ENCODE measurements around the gene PTGS1. TPM values are rescaled to one million over a fixed set of nuclear protein-coding genes. Genes with fewer than 3 reads are reported as not detected.

PTGS1 gene
- total RNA-seq, 5 donors from 2014 or later (not counting 1 experiment from before 2014, with no cell fraction given), result 0.44 to 2.0 (median 0.86) TPM

GRCh38 chr9:122392284-122392683 is 21.5 kb downstream of the PTGS1 start:
- DNase-seq, result no peak
- Mint-ChIP-seq H3K27ac (no peak overlapping the region), H3K27me3 (peaks cover 13 to 30% of the 10 kb centered on the region in 2 donors), H3K4me1 (peaks cover 0 to 8% (median 4%) of the 10 kb centered on the region in 3 donors), H3K9me3 (no peaks in the 10 kb centered on the region), H3K4me3 (no peak overlapping the region), H3K36me3 (no peaks in the 10 kb centered on the region)
- H3K36me3 ChIP-seq (ENCODE audit: control insufficient read depth in 2 of 2, extremely low read depth in 1 of 2, insufficient read depth in 1 of 2, low read length in 1 of 2), result no peaks in the 10 kb centered on the region
- POLR2A ChIA-PET, result no interaction called here
- H3K27ac ChIP-seq (ENCODE audit: low read length), result no peak overlapping the region
- CTCF ChIA-PET, result no interaction called here
- 81% methylated on average over 7 of the region's 9 CpGs for WGBS (ENCODE audit: insufficient coverage)
- no peak for ATAC-seq (replicated peaks in 1 of 4)
- no peaks in the 10 kb centered on the region for H3K9me3 ChIP-seq
- H3K27me3 ChIP-seq (replicated peaks in 1 of 2; ENCODE audit: control insufficient read depth in 2 of 2, extremely low read depth in 1 of 2, insufficient read depth in 2 of 2, low read length in 1 of 2), result peaks cover 0 to 16% of the 10 kb centered on the region in 2 experiments
- H3K4me1 ChIP-seq (ENCODE audit: control insufficient read depth in 1 of 2, extremely low read depth in 1 of 2, insufficient read depth in 2 of 2, low read length in 2 of 2), result no peaks in the 10 kb centered on the region
- H3K4me3 ChIP-seq (ENCODE audit: control insufficient read depth in 1 of 2, extremely low read depth in 1 of 2, low read length in 1 of 2), result no peak overlapping the region

GRCh38 chr9:122392714-122393113 is 21.9 kb downstream of the PTGS1 start:
- Histone ChIP-seq H3K4me3 (ENCODE audit: control insufficient read depth in 1 of 2, extremely low read depth in 1 of 2, low read length in 1 of 2) (no peak overlapping the region), H3K27ac (ENCODE audit: low read length) (no peak overlapping the region), H3K36me3 (ENCODE audit: control insufficient read depth in 2 of 2, extremely low read depth in 1 of 2, insufficient read depth in 1 of 2, low read length in 1 of 2) (no peaks in the 10 kb centered on the region), H3K4me1 (ENCODE audit: control insufficient read depth in 1 of 2, extremely low read depth in 1 of 2, insufficient read depth in 2 of 2, low read length in 2 of 2) (no peaks in the 10 kb centered on the region), H3K27me3 (replicated peaks in 1 of 2; ENCODE audit: control insufficient read depth in 2 of 2, extremely low read depth in 1 of 2, insufficient read depth in 2 of 2, low read length in 1 of 2) (peaks cover 0 to 16% of the 10 kb centered on the region in 2 experiments), H3K9me3 (no peaks in the 10 kb centered on the region)
- peaks cover 0 to 8% (median 4%) of the 10 kb centered on the region in 3 donors for H3K4me1 Mint-ChIP-seq
- CTCF ChIA-PET, result no interaction called here
- 72% methylated on average over 2 of the region's 2 CpGs for WGBS (ENCODE audit: insufficient coverage)
- POLR2A ChIA-PET, result no interaction called here
- no peak for ATAC-seq (replicated peaks in 1 of 4)
- no peaks in the 10 kb centered on the region for H3K36me3 Mint-ChIP-seq
- peaks cover 13 to 30% of the 10 kb centered on the region in 2 donors for H3K27me3 Mint-ChIP-seq
- H3K9me3 Mint-ChIP-seq, result no peaks in the 10 kb centered on the region
- no peak for DNase-seq
- H3K27ac Mint-ChIP-seq, result no peak overlapping the region
- no peak overlapping the region for H3K4me3 Mint-ChIP-seq

- H3K4me1 ChIP-seq (ENCODE audit: control insufficient read depth in 1 of 2, extremely low read depth in 1 of 2, insufficient read depth in 2 of 2, low read length in 2 of 2), result no peaks in the 10 kb centered on the region
- H3K27me3 ChIP-seq (replicated peaks in 1 of 2; ENCODE audit: control insufficient read depth in 2 of 2, extremely low read depth in 1 of 2, insufficient read depth in 2 of 2, low read length in 1 of 2), result peaks cover 0 to 17% of the 10 kb centered on the region in 2 experiments
- H3K27ac Mint-ChIP-seq, result no peak overlapping the region
- ChIA-PET CTCF (no interaction called here), POLR2A (no interaction called here)
- WGBS (ENCODE audit: insufficient coverage), result 63% methylated on average over 6 of the region's 8 CpGs
- no peaks in the 10 kb centered on the region for H3K36me3 Mint-ChIP-seq
- H3K27me3 Mint-ChIP-seq, result peaks cover 13 to 30% of the 10 kb centered on the region in 2 donors
- H3K27ac ChIP-seq (ENCODE audit: low read length), result no peak overlapping the region
- no peaks in the 10 kb centered on the region for H3K9me3 Mint-ChIP-seq
- H3K4me3 ChIP-seq (ENCODE audit: control insufficient read depth in 1 of 2, extremely low read depth in 1 of 2, low read length in 1 of 2), result no peak overlapping the region
- DNase-seq, result no peak
- H3K4me1 Mint-ChIP-seq, result peaks cover 0 to 8% (median 4%) of the 10 kb centered on the region in 3 donors
- H3K36me3 ChIP-seq (ENCODE audit: control insufficient read depth in 2 of 2, extremely low read depth in 1 of 2, insufficient read depth in 1 of 2, low read length in 1 of 2), result no peaks in the 10 kb centered on the region
- H3K9me3 ChIP-seq, result no peaks in the 10 kb centered on the region
- ATAC-seq (replicated peaks in 1 of 4), result no peak
- no peak overlapping the region for H3K4me3 Mint-ChIP-seq
Measured at GRCh38 chr9:122393284-122393983, 22.6 kb downstream of the PTGS1 start.

GRCh38 chr9:122394265-122395125 is 23.7 kb downstream of the PTGS1 start:
- no peak for DNase-seq
- Mint-ChIP-seq H3K27ac (no peak overlapping the region), H3K27me3 (peaks cover 11 to 31% of the 10 kb centered on the region in 2 donors), H3K4me3 (no peak overlapping the region), H3K36me3 (no peaks in the 10 kb centered on the region), H3K9me3 (peaks cover 0 to 5% (median 3%) of the 10 kb centered on the region in 3 donors), H3K4me1 (peaks cover 0 to 8% (median 4%) of the 10 kb centered on the region in 3 donors)
- no peaks in the 10 kb centered on the region for H3K9me3 ChIP-seq
- no peaks in the 10 kb centered on the region for H3K4me1 ChIP-seq (ENCODE audit: control insufficient read depth in 1 of 2, extremely low read depth in 1 of 2, insufficient read depth in 2 of 2, low read length in 2 of 2)
- POLR2A ChIA-PET, result no interaction called here
- no peak overlapping the region for H3K4me3 ChIP-seq (ENCODE audit: control insufficient read depth in 1 of 2, extremely low read depth in 1 of 2, low read length in 1 of 2)
- no peaks in the 10 kb centered on the region for H3K36me3 ChIP-seq (ENCODE audit: control insufficient read depth in 2 of 2, extremely low read depth in 1 of 2, insufficient read depth in 1 of 2, low read length in 1 of 2)
- CTCF ChIA-PET, result no interaction called here
- 64% methylated on average over 8 of the region's 9 CpGs for WGBS (ENCODE audit: insufficient coverage)
- peaks cover 0 to 18% of the 10 kb centered on the region in 2 experiments for H3K27me3 ChIP-seq (replicated peaks in 1 of 2; ENCODE audit: control insufficient read depth in 2 of 2, extremely low read depth in 1 of 2, insufficient read depth in 2 of 2, low read length in 1 of 2)
- no peak for ATAC-seq (replicated peaks in 1 of 4)
- H3K27ac ChIP-seq (ENCODE audit: low read length), result no peak overlapping the region

- H3K4me1 Mint-ChIP-seq, result no peaks in the 10 kb centered on the region
- H3K9me3 Mint-ChIP-seq, result peaks cover 5 to 15% (median 14%) of the 10 kb centered on the region in 3 donors
- H3K27ac ChIP-seq (ENCODE audit: low read length), result no peak overlapping the region
- H3K4me1 ChIP-seq (ENCODE audit: control insufficient read depth in 1 of 2, extremely low read depth in 1 of 2, insufficient read depth in 2 of 2, low read length in 2 of 2), result no peaks in the 10 kb centered on the region
- no peaks in the 10 kb centered on the region for H3K9me3 ChIP-seq
- CTCF ChIA-PET, result interaction anchor here in 1 of 2 donors (0.7 kb wide), 1 partner anchor 27 kb away, joined by 3 read pairs; no protein-coding TSS in a partner anchor
- H3K36me3 Mint-ChIP-seq, result no peaks in the 10 kb centered on the region
- no peak overlapping the region for H3K4me3 Mint-ChIP-seq
- no peak overlapping the region for H3K4me3 ChIP-seq (ENCODE audit: control insufficient read depth in 1 of 2, extremely low read depth in 1 of 2, low read length in 1 of 2)
- DNase-seq (no peak), ATAC-seq (replicated peaks in 1 of 4) (no peak)
- peaks cover 0 to 10% of the 10 kb centered on the region in 2 experiments for H3K27me3 ChIP-seq (replicated peaks in 1 of 2; ENCODE audit: control insufficient read depth in 2 of 2, extremely low read depth in 1 of 2, insufficient read depth in 2 of 2, low read length in 1 of 2)
- H3K27ac Mint-ChIP-seq, result no peak overlapping the region
- H3K36me3 ChIP-seq (ENCODE audit: control insufficient read depth in 2 of 2, extremely low read depth in 1 of 2, insufficient read depth in 1 of 2, low read length in 1 of 2), result no peaks in the 10 kb centered on the region
- H3K27me3 Mint-ChIP-seq, result peaks cover 3 to 31% of the 10 kb centered on the region in 2 donors
- no CpG with 5 or more reads among the region's 2 CpGs for WGBS (ENCODE audit: insufficient coverage)
- POLR2A ChIA-PET, result no interaction called here
Measured at GRCh38 chr9:122396614-122397148, 25.9 kb downstream of the PTGS1 start.

GRCh38 chr9:122397749-122398148 is 26.9 kb downstream of the PTGS1 start:
- Histone ChIP-seq H3K27me3 (replicated peaks in 1 of 2; ENCODE audit: control insufficient read depth in 2 of 2, extremely low read depth in 1 of 2, insufficient read depth in 2 of 2, low read length in 1 of 2) (peaks cover 0 to 7% of the 10 kb centered on the region in 2 experiments), H3K9me3 (no peaks in the 10 kb centered on the region), H3K36me3 (ENCODE audit: control insufficient read depth in 2 of 2, extremely low read depth in 1 of 2, insufficient read depth in 1 of 2, low read length in 1 of 2) (no peaks in the 10 kb centered on the region), H3K4me1 (ENCODE audit: control insufficient read depth in 1 of 2, extremely low read depth in 1 of 2, insufficient read depth in 2 of 2, low read length in 2 of 2) (no peaks in the 10 kb centered on the region), H3K4me3 (ENCODE audit: control insufficient read depth in 1 of 2, extremely low read depth in 1 of 2, low read length in 1 of 2) (no peak overlapping the region), H3K27ac (ENCODE audit: low read length) (no peak overlapping the region)
- WGBS (ENCODE audit: insufficient coverage), result 93% methylated on average over 2 of the region's 2 CpGs
- no peak overlapping the region for H3K4me3 Mint-ChIP-seq
- no peaks in the 10 kb centered on the region for H3K36me3 Mint-ChIP-seq
- no peaks in the 10 kb centered on the region for H3K4me1 Mint-ChIP-seq
- H3K27ac Mint-ChIP-seq, result no peak overlapping the region
- no peak for ATAC-seq (replicated peaks in 1 of 4)
- no peak for DNase-seq
- CTCF ChIA-PET, result no interaction called here
- POLR2A ChIA-PET, result no interaction called here
- peaks cover 5 to 15% (median 14%) of the 10 kb centered on the region in 3 donors for H3K9me3 Mint-ChIP-seq
- peaks cover 3 to 33% of the 10 kb centered on the region in 2 donors for H3K27me3 Mint-ChIP-seq

All from T-cell (primary cell).